ENCODE data around the gene SYT11. TPM values are rescaled to one million over a fixed set of nuclear protein-coding genes. Genes with fewer than 3 reads are reported as not detected.

The SYT11 gene
- total RNA-seq, 6 donors from 2014 or later, result 3.1 to 12.1 (median 7.8) TPM

DNA sequence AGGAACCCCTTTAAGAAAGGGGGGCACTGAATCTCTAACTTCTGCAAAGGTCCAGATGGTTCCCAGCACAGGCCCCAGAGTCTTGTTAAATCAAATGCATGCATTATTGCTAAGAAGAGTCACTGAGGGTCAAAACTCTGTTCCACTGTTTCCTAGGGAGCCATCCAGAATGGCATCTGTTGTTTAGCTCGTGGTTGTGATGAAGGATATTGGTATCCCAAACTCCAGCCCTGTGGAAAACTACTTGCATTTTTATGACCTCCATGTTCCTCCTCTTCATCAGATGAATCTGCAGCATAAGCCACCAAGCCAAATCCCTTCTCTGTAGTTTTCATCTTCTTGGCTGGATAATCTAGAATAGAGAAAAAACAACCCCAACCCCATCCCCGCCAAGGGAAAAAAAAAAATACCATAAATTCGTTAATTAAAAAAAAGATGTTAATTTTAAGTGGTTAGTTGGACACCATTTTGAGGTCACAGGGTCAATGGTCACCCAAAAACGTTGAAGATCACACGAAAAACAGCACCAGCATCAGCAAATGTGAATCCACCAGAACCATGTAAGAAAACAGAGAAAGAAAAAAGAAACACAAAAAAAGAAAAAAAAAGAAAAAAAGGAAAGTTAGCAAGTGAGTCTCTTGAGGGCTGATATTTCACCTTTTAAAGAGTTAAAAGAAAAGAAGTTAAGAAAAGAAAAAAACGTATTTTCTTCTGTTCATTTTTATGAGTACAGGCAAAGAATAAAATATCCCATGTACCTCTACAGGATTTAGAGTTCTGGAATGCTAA lies 54.8 kb downstream of the SYT11 start:
- H3K4me1 ChIP-seq, result peaks cover 13 to 25% (median 20%) of the 10 kb centered on the region in 4 donors
- 81% methylated on average over 6 of the region's 6 CpGs for WGBS, 2 donors
- H3K36me3 ChIP-seq, result peaks cover 44 to 79% (median 62%) of the 10 kb centered on the region in 4 donors
- ATAC-seq (ENCODE audit: low FRiP score in 2 of 2), result no peak
- H3K4me3 ChIP-seq, result no peak overlapping the region
- no peak for DNase-seq
- H3K27ac ChIP-seq, result peak overlapping the region in 1 of 4 donors; percentile 5
- TF ChIP-seq, protein P1, sequence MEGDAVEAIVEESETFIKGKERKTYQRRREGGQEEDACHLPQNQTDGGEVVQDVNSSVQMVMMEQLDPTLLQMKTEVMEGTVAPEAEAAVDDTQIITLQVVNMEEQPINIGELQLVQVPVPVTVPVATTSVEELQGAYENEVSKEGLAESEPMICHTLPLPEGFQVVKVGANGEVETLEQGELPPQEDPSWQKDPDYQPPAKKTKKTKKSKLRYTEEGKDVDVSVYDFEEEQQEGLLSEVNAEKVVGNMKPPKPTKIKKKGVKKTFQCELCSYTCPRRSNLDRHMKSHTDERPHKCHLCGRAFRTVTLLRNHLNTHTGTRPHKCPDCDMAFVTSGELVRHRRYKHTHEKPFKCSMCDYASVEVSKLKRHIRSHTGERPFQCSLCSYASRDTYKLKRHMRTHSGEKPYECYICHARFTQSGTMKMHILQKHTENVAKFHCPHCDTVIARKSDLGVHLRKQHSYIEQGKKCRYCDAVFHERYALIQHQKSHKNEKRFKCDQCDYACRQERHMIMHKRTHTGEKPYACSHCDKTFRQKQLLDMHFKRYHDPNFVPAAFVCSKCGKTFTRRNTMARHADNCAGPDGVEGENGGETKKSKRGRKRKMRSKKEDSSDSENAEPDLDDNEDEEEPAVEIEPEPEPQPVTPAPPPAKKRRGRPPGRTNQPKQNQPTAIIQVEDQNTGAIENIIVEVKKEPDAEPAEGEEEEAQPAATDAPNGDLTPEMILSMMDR (IDR thresholded peaks at IDR 0.05), result no peak
- TF ChIP-seq POLR2AphosphoS5 (IDR thresholded peaks at IDR 0.05), result no peak
- TF ChIP-seq EP300 (IDR thresholded peaks at IDR 0.05), result no peak
- no peak for TF ChIP-seq POLR2A (IDR thresholded peaks at IDR 0.05)
- no peaks in the 10 kb centered on the region for H3K27me3 ChIP-seq
- H3K9me3 ChIP-seq, result no peaks in the 10 kb centered on the region

DNA sequence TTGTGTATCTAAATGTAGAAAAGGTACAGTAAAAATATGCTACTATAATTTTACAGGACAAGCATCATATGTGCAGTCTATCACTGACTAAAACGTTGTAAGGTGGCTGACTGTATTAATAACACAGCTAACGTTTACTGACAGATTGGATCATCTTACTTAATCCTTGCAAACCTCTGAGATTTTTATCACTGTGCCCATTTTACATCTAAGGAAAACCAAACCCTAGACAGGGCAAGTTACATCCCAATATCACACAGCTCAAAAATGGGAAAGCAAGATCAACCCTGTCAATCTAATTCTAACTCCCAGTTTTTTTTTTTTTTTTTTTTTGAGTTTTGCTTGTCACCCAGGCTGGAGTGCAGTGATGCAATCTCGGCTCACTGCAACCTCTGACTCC lies 59.3 kb downstream of the SYT11 start:
- Histone ChIP-seq H3K27me3 (no peaks in the 10 kb centered on the region), H3K36me3 (peaks cover 64 to 100% (median 96%) of the 10 kb centered on the region in 4 donors), H3K27ac (no peak overlapping the region), H3K4me3 (no peak overlapping the region), H3K9me3 (no peaks in the 10 kb centered on the region), H3K4me1 (no peaks in the 10 kb centered on the region)
- WGBS, 2 donors, result 75 to 78% methylated on average over 3 of the region's 3 CpGs
- ATAC-seq (ENCODE audit: low FRiP score in 2 of 2) (no peak), DNase-seq (no peak)
- TF ChIP-seq, protein P1 (IDR thresholded peaks at IDR 0.05), result no peak
- TF ChIP-seq EP300 (IDR thresholded peaks at IDR 0.05) (no peak), POLR2A (IDR thresholded peaks at IDR 0.05) (no peak), POLR2AphosphoS5 (IDR thresholded peaks at IDR 0.05) (no peak)

DNA sequence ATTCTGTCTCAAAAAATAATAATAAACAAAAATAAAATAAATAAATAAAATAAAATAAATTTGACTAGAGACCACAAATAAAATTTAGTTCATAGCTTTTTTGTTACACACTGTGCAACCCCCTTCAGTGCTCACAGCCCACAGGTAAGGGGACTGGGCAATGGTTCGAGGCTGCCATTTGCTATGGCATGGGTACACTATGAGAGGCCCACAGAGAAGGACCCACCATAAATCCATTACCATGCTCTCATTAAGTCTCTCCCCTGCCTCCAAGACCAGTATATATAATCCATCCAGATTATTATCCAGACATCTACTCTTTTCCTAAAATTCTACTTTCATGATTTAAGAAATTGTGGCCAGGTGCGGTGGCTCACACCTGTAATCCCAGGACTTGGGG lies 60.4 kb downstream of the SYT11 start:
- no peak for DNase-seq
- H3K36me3 ChIP-seq, result peaks cover 64 to 100% (median 97%) of the 10 kb centered on the region in 4 donors
- H3K9me3 ChIP-seq, result no peaks in the 10 kb centered on the region
- no peak overlapping the region for H3K27ac ChIP-seq
- H3K4me3 ChIP-seq, result no peak overlapping the region
- no peak for ATAC-seq (ENCODE audit: low FRiP score in 2 of 2)
- no peaks in the 10 kb centered on the region for H3K4me1 ChIP-seq
- TF ChIP-seq POLR2A (IDR thresholded peaks at IDR 0.05) (no peak), POLR2AphosphoS5 (IDR thresholded peaks at IDR 0.05) (no peak)
- TF ChIP-seq, protein P1 (IDR thresholded peaks at IDR 0.05), result no peak
- WGBS, 2 donors, result 95 to 97% methylated on average over 2 of the region's 2 CpGs
- no peaks in the 10 kb centered on the region for H3K27me3 ChIP-seq

DNA sequence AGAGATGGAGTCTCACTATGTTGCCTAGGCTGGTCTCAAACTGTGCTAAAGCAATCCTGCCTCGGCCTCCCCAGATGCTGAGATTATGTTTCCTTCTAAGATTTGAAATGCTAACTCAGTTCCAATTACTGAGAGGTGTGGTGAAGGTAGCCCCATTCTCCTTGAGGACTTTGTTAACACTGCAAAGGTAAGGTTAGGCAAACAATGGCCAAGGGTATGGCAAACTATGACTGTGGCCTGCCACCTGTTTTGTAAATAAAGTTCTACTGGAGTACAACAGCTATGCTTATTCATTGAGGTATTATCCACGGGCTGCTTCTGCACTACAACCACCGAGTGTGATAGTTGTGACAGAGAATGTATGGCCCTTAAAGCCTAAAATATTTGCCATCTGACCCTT lies 61.4 kb downstream of the SYT11 start:
- no peak overlapping the region for H3K4me3 ChIP-seq
- 85 to 97% methylated on average over 3 of the region's 3 CpGs for WGBS, 2 donors
- no peaks in the 10 kb centered on the region for H3K9me3 ChIP-seq
- DNase-seq (no peak), ATAC-seq (ENCODE audit: low FRiP score in 2 of 2) (no peak)
- TF ChIP-seq, protein P1 (IDR thresholded peaks at IDR 0.05), result no peak
- no peak for TF ChIP-seq EP300 (IDR thresholded peaks at IDR 0.05)
- no peak for TF ChIP-seq POLR2AphosphoS5 (IDR thresholded peaks at IDR 0.05)
- TF ChIP-seq POLR2A (IDR thresholded peaks at IDR 0.05), result no peak
- H3K27me3 ChIP-seq, result no peaks in the 10 kb centered on the region
- H3K27ac ChIP-seq, result no peak overlapping the region
- no peaks in the 10 kb centered on the region for H3K4me1 ChIP-seq
- H3K36me3 ChIP-seq, result peaks cover 66 to 100% (median 97%) of the 10 kb centered on the region in 4 donors

DNA sequence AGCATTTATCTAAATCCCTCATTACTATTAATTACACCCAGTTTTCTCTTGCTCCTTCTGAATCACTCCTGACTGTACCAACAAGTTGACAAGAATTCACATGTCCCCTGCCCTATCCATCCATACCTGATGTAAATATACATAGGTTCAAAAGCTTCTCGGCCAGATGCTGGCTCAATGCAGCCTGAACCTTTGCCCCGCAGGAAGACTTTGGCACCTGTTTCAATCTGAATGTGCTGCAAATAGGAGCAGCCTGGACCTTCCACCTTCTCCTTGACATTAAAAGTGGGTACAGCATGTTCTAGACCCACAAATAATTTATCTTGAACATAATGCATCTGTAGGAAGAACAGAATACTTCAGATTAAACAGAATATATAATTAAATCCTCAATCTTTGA lies 66.1 kb downstream of the SYT11 start:
- peaks cover 5 to 11% (median 6%) of the 10 kb centered on the region in 4 donors for H3K4me1 ChIP-seq
- H3K4me3 ChIP-seq, result no peak overlapping the region
- 98 to 100% methylated on average over 2 of the region's 2 CpGs for WGBS, 2 donors
- no peak for ATAC-seq (ENCODE audit: low FRiP score in 2 of 2)
- no peak for DNase-seq
- no peak overlapping the region for H3K27ac ChIP-seq
- TF ChIP-seq POLR2A (IDR thresholded peaks at IDR 0.05), result no peak
- TF ChIP-seq EP300 (IDR thresholded peaks at IDR 0.05), result no peak
- TF ChIP-seq, protein P1 (IDR thresholded peaks at IDR 0.05), result no peak
- TF ChIP-seq POLR2AphosphoS5 (IDR thresholded peaks at IDR 0.05), result no peak
- no peaks in the 10 kb centered on the region for H3K27me3 ChIP-seq
- no peaks in the 10 kb centered on the region for H3K9me3 ChIP-seq
- H3K36me3 ChIP-seq, result peaks cover 49 to 100% (median 95%) of the 10 kb centered on the region in 4 donors
